Muscle of leg (tissue), 11 donors: Measurements from ENCODE around the gene CES3. TPM values are rescaled to one million over a fixed set of nuclear protein-coding genes. Genes with fewer than 3 reads are reported as not detected.
"Not testable (repeated sequence)": the region's sequence is repeated elsewhere in the genome, so short reads cannot be mapped to it uniquely, and the experiment has no call there.

Experiments
- DNase-seq: peaks from one replicate; pipeline ENCODE4 v3.0.0; 2013
- H3K27ac ChIP-seq: one replicate; pipeline ENCODE4 v1.5.1; 2013; ENCODE audit warnings: mild to moderate bottlenecking, low read length, control low read depth
- H3K27me3 ChIP-seq: one replicate; pipeline ENCODE4 v1.6.1; 2013; ENCODE audit warnings: low read length; ENCODE audit not compliant: control insufficient read depth, insufficient read depth
- H3K36me3 ChIP-seq: one replicate; pipeline ENCODE4 v1.6.1; 2013; ENCODE audit warnings: low read length; ENCODE audit not compliant: control insufficient read depth, insufficient read depth
- H3K4me1 ChIP-seq: one replicate; pipeline ENCODE4 v1.6.1; 2013; ENCODE audit warnings: low read length; ENCODE audit not compliant: control insufficient read depth, insufficient read depth
- H3K4me3 ChIP-seq: one replicate; pipeline ENCODE4 v1.5.1; 2013; ENCODE audit warnings: low read length, control low read depth
- H3K9me3 ChIP-seq: replicated peaks from 2 replicates; pipeline ENCODE4 v1.6.1; 2013; ENCODE audit warnings: low read depth, low read length; ENCODE audit not compliant: control insufficient read depth
- WGBS: methylation state at CpG from one replicate; pipeline ENCODE4 v1.1.5; 2013; ENCODE audit warnings: missing lambda C conversion rate; ENCODE audit not compliant: insufficient coverage; 5-methylcytosine and 5-hydroxymethylcytosine counted together
- polyA plus RNA-seq, 8 donors: library from polyadenylated mRNA; unstranded; fragments of 120-200 nt; gene quantifications; one replicate each; pipeline versions ENCODE4 v1.2.1 to v1.2.3, GENCODE V29; 2013; ENCODE audit warnings: inconsistent platforms in 1 of 8, low replicate concordance in 1 of 8; ENCODE audit not compliant: insufficient read length in 8 of 8, insufficient read depth in 1 of 8
- total RNA-seq: library from RNA; stranded (reverse); fragments of 120-200 nt; gene quantifications from one replicate; pipeline ENCODE4 v1.2.4, GENCODE V29; 2013

The CES3 gene
- total and polyA plus RNA-seq, 9 donors = 0.05 to 1.3 (median 0.33) TPM

GRCh38 chr16:66964049-66964448 lies 3.0 kb downstream of the CES3 start:
- Histone ChIP-seq H3K27ac (no peak overlapping the region), H3K27me3 (peaks cover 12% of the 10 kb centered on the region), H3K9me3 (no peaks in the 10 kb centered on the region), H3K36me3 (no peaks in the 10 kb centered on the region), H3K4me3 (no peak overlapping the region), H3K4me1 (peaks cover 7% of the 10 kb centered on the region)
- WGBS = 72% methylated on average over 4 of the region's 6 CpGs
- DNase-seq = no peak

DNA sequence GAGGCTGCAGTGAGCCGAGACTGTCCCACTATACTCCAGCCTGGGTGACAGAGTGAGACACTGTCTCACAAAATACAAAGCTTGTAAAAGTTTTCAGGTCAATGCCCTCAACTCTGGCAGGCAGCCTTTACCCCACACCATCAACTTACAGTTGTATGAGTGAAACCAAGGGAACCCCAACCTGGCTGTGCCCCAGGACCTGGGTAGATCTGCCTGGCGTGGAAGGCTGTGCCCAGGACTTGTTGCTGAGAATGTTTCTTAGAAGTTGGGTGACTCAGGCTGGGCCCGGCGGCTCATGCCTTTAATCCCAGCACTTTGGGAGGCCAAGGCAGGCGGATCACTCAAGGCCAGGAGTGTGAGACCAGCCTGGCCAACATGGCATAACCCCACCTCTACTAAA lies 7.8 kb downstream of the CES3 start:
- H3K4me1 ChIP-seq = no peaks in the 10 kb centered on the region
- H3K9me3 ChIP-seq = no peaks in the 10 kb centered on the region
- no peak for DNase-seq
- no peak overlapping the region for H3K27ac ChIP-seq
- H3K36me3 ChIP-seq = no peaks in the 10 kb centered on the region
- 75% methylated on average over 1 of the region's 5 CpGs for WGBS
- peaks cover 14% of the 10 kb centered on the region for H3K27me3 ChIP-seq
- H3K4me3 ChIP-seq = no peak overlapping the region

DNA sequence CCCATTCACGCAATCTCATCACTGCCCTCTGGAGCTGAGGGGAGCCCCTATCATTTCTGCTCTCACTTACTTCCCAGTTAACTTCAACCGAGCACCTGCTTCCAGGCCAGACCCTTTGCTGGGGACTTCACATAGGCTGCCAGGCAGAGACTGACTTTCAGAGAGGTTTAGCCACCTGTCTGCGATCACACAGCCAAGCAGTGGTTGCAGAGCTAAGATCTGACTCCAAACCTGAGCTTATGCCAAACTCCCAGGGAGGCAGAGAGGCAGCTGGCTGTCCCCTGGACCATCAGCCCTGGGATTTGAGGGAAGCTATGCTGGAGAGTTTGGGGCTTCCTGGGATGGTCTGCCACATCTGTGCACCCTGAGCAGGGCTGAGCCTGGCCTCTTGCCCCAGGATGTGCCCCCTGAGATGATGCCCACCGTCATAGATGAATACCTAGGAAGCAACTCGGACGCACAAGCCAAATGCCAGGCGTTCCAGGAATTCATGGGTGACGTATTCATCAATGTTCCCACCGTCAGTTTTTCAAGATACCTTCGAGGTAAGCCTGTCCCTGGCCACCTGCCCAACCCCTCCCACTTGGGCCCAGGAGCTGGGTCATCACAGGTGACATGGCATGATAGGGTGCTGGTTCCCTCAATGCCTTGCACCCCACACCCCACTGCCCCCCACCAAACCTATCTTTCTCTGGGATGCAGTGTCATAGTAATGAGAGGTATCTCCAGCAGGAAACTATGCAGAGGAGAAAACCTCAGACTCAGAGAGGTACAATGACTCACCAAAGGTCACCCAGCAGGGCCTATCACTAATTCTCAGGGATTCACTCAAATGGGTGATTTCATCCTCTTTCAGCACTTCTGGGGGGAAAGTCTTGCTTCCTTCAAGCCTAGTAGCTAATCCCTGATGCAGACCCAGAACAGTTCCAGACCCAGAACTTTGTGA lies 10.0 kb downstream of the CES3 start:
- Histone ChIP-seq H3K36me3 (no peaks in the 10 kb centered on the region), H3K27me3 (peaks cover 5% of the 10 kb centered on the region), H3K9me3 (no peaks in the 10 kb centered on the region), H3K4me3 (no peak overlapping the region), H3K27ac (no peak overlapping the region), H3K4me1 (no peaks in the 10 kb centered on the region)
- whole genome bisulfite sequencing = 68% methylated on average over 10 of the region's 10 CpGs
- no peak for DNase-seq

DNA sequence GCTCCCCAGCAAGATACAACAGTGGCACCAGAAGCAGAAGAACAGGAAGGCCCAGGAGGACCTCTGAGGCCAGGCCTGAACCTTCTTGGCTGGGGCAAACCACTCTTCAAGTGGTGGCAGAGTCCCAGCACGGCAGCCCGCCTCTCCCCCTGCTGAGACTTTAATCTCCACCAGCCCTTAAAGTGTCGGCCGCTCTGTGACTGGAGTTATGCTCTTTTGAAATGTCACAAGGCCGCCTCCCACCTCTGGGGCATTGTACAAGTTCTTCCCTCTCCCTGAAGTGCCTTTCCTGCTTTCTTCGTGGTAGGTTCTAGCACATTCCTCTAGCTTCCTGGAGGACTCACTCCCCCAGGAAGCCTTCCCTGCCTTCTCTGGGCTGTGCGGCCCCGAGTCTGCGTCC lies 11.9 kb downstream of the CES3 start:
- Histone ChIP-seq H3K36me3 (no peaks in the 10 kb centered on the region), H3K27me3 (peaks cover 4% of the 10 kb centered on the region), H3K4me1 (no peaks in the 10 kb centered on the region), H3K4me3 (no peak overlapping the region), H3K9me3 (no peaks in the 10 kb centered on the region), H3K27ac (no peak overlapping the region)
- WGBS = 68% methylated on average over 9 of the region's 9 CpGs
- no peak for DNase-seq

- Histone ChIP-seq H3K4me1 (no peaks in the 10 kb centered on the region), H3K27me3 (peaks cover 4% of the 10 kb centered on the region), H3K27ac (no peak overlapping the region), H3K36me3 (no peaks in the 10 kb centered on the region), H3K9me3 (no peaks in the 10 kb centered on the region), H3K4me3 (no peak overlapping the region)
- no peak for DNase-seq
- 87% methylated on average over 6 of the region's 6 CpGs for WGBS
Observed at GRCh38 chr16:66973716-66974115, 12.7 kb downstream of the CES3 start.

DNA sequence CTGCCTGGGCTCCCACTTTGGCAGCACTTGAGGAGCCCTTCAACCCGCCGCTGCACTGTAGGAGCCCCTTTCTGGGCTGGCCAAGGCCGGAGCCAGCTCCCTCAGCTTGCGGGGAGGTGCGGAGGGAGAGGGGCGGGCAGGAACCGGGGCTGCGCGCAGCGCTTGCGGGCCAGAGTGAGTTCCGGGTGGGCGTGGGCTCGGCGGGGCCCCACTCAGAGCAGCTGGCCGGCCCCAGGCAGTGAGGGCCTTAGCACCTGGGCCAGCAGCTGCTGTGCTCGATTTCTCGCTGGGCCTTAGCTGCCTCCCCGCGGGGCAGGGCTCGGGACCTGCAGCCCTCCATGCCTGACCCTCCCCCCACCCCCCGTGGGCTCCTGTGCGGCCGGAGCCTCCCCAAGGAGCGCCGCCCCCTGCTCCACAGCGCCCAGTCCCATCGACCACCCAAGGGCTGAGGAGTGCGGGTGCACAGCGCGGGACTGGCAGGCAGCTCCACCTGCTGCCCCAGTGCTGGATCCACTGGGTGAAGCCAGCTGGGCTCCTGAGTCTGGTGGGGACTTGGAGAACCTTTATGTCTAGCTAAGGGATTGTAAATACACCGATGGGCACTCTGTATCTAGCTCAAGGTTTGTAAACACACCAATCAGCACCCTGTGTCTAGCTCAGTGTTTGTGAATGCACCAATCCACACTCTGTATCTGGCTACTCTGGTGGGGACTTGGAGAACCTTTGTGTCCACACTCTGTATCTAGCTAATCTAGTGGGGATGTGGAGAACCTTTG lies 13.3 kb downstream of the CES3 start:
- H3K27ac ChIP-seq, H3K36me3 ChIP-seq, H3K4me3 ChIP-seq, H3K27me3 ChIP-seq, DNase-seq, H3K4me1 ChIP-seq, H3K9me3 ChIP-seq: not testable (repeated sequence)
- 86% methylated on average over 25 of the region's 32 CpGs for WGBS

DNA sequence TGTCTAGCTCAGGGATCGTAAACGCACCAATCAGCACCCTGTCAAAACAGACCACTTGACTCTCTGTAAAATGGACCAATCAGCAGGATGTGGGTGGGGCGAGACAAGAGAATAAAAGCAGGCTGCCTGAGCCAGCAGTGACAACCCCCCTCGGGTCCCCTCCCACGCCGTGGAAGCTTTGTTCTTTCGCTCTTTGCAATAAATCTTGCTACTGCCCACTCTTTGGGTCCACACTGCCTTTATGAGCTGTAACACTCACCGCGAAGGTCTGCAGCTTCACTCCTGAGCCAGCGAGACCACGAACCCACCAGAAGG lies 13.8 kb downstream of the CES3 start:
- not testable (repeated sequence) for DNase-seq, H3K4me1 ChIP-seq, H3K27me3 ChIP-seq, H3K4me3 ChIP-seq, H3K9me3 ChIP-seq, H3K36me3 ChIP-seq, H3K27ac ChIP-seq
- 35% methylated on average over 8 of the region's 11 CpGs for WGBS

GRCh38 chr16:66975302-66975893 lies 14.3 kb downstream of the CES3 start:
- 84% methylated on average over 7 of the region's 14 CpGs for WGBS
- H3K36me3 ChIP-seq = no peaks in the 10 kb centered on the region
- no peak overlapping the region for H3K4me3 ChIP-seq
- no peaks in the 10 kb centered on the region for H3K9me3 ChIP-seq
- peaks cover 9% of the 10 kb centered on the region for H3K27me3 ChIP-seq
- DNase-seq = no peak
- no peak overlapping the region for H3K27ac ChIP-seq
- no peaks in the 10 kb centered on the region for H3K4me1 ChIP-seq

GRCh38 chr16:66976746-66977145 lies 15.7 kb downstream of the CES3 start:
- H3K27ac ChIP-seq = no peak overlapping the region
- 46% methylated on average over 13 of the region's 13 CpGs for WGBS
- H3K27me3 ChIP-seq = peaks cover 4% of the 10 kb centered on the region
- no peak for DNase-seq
- H3K4me1 ChIP-seq = no peaks in the 10 kb centered on the region
- H3K9me3 ChIP-seq = no peaks in the 10 kb centered on the region
- H3K36me3 ChIP-seq = no peaks in the 10 kb centered on the region
- H3K4me3 ChIP-seq = no peak overlapping the region
